ENCODE results near the gene ACSL1.
"Not testable (repeated sequence)": the region's sequence is repeated elsewhere in the genome, so short reads cannot be mapped to it uniquely, and the experiment has no call there.

The ACSL1 gene

GRCh38 chr4:184825896-184826690 is at the start of gene ACSL1:
ACSL1 (minus strand) TSS chr4:184825968; CDS start chr4:184803514, 22,454 bp downstream.
- peak; percentile 73 for DNase-seq

DNA sequence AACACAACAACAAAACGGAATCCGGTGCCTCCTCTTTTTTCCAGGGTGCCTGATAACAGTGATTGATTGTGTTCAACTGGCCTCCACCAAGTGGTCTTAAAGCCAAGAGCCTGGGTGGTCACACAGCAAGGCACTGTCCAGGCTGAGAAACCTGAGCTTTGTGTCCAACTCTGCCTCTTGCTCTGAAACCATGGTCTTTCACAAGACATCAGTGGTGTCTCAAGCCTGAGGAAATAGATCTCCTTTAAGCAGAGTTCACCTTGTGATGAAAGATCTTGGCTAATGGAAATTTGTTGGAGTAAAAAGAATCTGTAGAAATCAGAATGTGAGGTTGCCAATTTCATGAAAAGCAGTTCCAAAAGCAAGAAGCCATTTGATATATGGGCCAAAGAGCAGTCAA is 47.3 kb upstream of the ACSL1 start:
- no peak for DNase-seq

DNA sequence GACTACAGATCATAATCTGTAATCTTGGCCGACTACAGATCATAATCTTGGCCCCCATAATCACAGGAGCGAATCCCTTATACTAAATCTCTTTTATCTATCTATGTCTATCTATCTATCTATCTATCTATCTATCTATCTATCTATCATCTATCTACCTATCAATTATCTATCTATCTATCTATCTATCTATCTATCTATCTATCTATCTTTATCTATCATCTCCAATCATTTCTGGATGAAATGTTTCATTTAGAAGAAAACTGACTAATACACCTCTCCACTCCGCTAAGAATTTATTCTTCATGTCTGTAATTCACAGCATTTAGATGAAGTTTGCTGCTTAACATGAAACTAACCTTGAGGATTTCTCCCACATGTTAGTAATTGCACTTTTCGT is 45.0 kb upstream of the ACSL1 start:
- DNase-seq = no peak

- no peak for DNase-seq
These were observed 42.9 kb upstream of the ACSL1 start for GRCh38 chr4:184868623-184869022.

DNA sequence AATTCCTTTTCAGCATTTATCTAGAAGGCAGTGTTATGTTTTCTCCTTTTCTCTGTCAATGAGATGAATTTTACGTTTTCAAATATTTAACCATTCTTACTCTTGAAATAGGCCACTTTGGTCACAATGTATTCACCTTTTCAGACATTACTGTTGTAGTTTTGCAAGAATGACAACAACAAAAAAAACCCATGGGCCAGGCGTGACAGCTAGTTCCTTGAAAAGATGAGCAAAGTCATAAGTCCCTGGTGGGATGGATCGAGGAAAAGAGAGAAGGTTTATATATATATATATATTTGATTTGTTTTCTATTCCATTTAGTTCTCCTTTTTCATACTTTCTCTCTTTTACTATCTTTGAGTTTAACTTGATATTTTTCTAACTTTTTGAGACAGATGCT is 38.1 kb upstream of the ACSL1 start:
- no peak for DNase-seq

DNA sequence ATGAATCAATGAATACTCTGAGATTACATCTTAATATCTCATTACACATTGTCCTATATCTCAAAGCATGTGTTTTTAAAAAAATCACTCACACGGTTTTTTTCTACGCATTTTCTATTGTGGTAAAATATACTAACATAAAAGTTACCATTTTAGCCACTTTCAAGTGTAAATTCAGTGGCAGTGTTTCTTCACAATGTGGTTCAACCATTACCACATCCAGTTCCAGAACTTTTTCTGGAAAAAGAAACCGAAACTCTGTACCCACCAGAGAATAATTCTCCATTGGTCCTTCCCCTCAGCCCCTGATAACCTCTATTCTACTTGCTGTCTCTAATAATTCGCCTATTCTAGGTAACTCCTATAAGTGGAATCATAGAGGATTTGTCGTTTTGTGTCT is 35.3 kb upstream of the ACSL1 start:
- no peak for DNase-seq

DNA sequence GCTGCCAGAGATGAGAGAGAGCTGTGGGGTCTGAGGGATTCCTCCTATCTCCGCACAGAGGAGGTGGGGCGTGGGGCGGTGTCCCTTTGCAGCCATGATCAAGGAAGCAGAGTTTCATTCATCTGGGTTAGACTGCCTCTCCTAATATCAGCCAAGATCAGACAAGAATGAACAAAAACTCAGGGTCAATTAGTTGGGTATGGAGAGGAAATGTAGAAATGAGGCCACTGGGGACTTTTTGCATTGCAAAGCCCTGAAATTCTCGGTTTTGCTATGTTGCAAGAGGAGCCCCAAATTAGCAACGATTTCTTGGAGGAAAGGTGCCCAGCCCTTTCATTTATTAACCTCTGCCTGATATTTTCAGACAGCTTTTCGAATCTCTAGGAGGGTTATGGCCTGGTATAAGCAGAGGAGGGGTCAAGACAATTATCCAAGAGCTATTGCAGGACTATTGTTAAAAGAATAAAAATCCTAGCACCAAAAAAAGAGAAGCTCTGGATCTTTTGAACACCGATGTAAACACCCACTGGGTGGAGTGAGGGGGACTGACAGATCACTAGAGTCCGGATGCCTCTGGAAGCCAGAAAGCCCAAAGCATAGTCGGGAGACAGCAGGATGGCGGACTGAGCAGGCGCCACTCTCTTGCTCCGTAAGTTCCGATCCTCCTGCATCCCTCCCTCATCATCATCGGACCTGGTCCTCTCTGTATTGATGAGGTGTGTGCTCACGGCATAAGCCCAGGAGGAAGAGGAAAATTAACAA is 34.4 kb upstream of the ACSL1 start:
- no peak for DNase-seq

- DNase-seq = no peak
These were observed 31.8 kb upstream of the ACSL1 start for GRCh38 chr4:184857441-184858121.

- no peak for DNase-seq
These were observed 30.5 kb upstream of the ACSL1 start for GRCh38 chr4:184856277-184856609.

DNA sequence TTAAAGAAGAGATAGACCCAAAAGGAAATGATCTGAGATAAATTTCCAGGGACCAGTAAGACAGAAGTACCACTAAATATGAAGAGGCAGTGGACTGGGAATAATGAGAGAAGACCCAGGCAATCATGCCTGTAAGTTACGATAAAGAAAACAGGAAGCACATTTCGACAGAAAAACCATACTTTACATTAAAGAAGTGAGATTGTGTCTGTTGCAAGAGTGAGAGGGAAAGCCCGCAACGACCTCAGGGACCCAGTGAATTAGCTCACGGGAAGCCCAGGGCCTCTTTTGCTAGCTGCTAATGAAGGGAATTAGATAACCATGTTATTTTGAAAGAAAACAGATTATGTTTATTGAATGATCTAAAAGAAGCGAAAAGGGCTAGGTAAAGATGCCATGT is 28.9 kb upstream of the ACSL1 start:
- no peak for DNase-seq

DNA sequence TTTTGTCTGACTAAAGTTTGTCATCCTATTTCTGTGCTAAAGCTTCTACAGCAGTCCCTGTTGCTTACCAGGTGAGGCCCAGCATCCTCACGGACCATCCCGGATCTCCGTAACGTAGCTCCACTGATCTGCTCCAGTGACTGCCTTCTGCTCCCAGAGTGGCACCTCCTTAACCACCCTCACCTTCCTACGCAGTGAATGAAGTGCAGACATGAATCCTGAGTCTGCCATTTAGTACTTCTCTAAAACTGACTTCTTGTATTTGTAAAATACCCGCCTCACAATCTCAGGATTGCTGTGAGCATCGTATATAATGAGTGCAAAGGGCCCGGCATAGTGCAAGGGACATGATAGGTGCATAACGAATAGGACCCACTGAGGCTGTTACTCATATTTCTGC is 27.7 kb upstream of the ACSL1 start:
- no peak for DNase-seq

DNA sequence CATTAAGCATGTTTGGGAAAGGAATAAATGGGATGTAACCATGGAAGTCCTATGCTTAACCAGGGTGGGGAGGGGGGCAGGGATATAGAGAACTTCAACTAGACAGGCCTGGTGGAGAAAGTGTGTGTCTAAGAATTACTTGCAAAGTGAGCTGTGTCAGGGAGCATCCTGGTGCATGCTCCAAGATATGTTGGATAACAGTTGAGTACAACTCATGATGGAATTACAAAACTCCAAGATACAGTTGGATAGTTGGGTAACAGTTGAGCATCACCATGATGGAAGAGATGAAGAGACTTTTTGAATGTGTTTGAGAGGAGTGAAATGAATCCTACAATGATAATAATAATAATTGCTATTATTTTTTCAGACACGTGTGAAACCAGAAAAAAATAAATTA is 26.1 kb upstream of the ACSL1 start:
- no peak for DNase-seq

GRCh38 chr4:184851200-184851541 is 25.4 kb upstream of the ACSL1 start:
- DNase-seq = no peak

- DNase-seq = no peak
These were observed 24.8 kb upstream of the ACSL1 start for GRCh38 chr4:184850431-184851199.

DNA sequence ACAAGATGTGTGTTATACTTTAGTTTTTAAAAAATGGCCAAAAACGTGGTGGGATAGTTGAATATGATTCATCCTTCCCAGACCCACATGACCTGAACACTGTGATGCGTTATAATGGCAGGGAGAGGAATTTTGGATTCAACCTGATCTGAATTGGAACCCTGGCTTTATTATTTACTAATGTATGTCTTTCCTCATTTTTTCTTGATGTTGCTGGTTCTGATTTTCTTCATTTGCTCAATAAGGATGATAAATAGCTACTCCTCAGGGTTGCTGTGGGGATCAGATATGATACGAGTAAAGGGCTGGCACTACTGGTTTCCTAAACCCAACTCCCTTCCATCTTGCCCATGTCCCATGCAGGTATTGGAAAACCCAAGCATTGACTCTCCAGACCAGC is 24.2 kb upstream of the ACSL1 start:
- no peak for DNase-seq

DNA sequence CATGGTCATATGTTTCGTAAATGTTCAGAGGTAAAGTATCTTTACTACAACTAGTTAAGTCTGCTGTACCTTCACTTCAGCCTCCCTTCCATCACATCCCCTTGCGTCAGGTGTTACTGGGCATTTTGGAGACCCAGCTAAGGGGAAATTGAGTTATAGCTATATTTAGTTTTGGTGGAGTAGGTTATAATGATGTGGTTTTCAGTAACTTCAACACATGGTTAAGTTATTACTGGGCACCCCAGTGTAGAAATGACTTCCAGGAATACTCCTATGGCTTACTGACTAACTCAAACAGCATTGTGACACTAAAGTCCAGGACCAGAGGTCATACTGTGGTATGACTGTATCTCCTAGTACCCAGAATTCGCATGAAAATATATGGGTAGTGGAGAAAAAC is 23.4 kb upstream of the ACSL1 start:
- DNase-seq = no peak

- DNase-seq = no peak
These were observed 22.7 kb upstream of the ACSL1 start for GRCh38 chr4:184848510-184848909.

DNA sequence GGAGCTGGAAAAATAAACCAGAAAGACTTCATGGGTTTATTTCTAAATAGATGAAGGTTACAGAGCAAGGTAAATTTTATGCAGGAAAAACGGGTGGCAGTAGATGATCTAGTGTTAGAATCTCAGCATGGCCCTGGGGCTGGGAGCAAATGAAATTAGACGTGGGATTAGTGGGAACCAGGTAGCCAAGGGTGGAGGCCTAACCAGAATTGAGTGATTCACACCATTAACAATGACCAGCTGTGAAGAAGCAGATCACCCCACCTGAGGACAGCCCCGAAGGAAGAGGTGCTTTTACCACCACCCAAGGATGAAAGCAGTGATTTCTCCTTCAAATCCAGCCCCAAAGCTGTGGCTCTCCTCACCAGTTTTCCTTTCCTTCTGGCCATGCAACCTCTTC is 20.8 kb upstream of the ACSL1 start:
- no peak for DNase-seq

GRCh38 chr4:184845367-184846021 is 19.7 kb upstream of the ACSL1 start:
- DNase-seq = no peak

DNA sequence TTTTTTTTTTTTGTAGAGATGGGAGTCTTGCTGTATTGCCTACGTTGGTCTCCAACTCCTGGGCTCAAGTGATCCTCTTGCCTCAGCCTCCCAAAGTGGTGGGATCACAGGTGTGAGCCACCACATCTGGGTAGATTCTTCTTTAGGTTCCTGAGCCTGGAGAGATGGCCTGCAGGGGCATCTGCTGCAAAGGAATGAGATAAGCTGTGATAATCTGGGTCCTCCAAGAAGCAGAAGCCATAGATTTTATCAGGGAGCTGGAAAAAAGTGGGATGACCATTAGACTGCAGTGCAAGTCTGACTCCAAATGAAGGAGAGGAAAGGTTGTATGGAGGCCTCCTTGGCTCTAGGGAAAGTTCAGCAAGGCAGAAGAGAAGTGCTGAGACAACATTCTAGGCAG is 19.0 kb upstream of the ACSL1 start:
- DNase-seq = no peak

DNA sequence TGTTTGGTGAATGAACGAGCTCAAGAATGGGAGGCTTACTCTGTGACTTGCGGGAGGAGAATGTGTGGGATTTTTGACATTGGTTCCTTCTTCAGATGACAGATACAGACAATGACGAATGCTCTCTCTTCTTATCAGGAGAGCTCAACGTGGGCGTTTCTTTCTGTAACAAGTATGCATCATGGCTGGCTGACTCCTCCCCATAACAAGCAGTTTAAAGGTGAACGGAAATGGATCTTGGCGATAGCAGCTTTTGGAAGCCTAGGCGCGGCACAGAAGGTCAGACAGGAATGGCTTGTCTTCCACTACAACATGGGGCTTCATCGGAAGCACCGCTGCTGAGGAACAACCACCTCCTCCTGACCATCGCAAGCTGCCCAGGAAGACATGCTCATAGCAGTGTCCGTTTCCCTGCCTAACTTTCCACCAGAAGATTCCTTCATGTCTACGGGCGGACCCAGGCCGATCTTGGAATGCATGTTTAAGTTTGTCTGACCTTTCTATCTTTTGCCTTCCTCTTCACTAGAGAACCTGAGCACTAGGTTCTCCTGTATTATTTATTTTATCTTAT is 18.3 kb upstream of the ACSL1 start:
- no peak for DNase-seq

DNA sequence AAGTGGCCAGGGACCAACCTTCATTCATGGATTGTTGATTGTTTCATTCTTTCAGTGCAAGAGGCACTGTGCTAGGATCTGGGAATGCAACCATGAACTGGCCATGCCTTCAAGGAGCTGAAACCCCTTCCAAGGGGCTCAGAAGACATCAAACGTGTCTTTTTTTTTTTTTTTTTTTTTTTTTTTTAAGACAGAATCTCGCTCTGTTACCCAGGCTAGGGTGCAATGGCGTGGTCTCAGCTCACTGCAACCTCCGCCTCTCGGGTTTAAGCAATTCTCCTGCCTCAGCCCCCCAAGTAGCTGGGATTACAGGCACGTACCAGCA is 13.3 kb upstream of the ACSL1 start:
- not testable (repeated sequence) for DNase-seq
